Type B pancreatic cell (in vitro differentiated cells): Measurements from ENCODE around the gene DAPP1. TPM values are rescaled to one million over a fixed set of nuclear protein-coding genes. Genes with fewer than 3 reads are reported as not detected.

Experiments
- DNase-seq: peaks from one replicate; pipeline ENCODE4 v3.0.0; 2021; ENCODE audit warnings: mixed read lengths; ENCODE audit not compliant: unreplicated experiment; ENCODE audit errors: extremely low spot score
- H3K27ac Mint-ChIP-seq: 2 replicates; pipeline ENCODE4 v1.8.0; 2021; ENCODE audit warnings: mild to moderate bottlenecking, mixed read lengths
- H3K27me3 Mint-ChIP-seq: 2 replicates; pipeline ENCODE4 v1.8.0; 2021; ENCODE audit warnings: mixed read lengths
- H3K36me3 Mint-ChIP-seq: 2 replicates; pipeline ENCODE4 v1.8.0; 2021; ENCODE audit warnings: mixed read lengths
- H3K4me1 Mint-ChIP-seq: one replicate; pipeline ENCODE4 v1.8.0; 2021; ENCODE audit warnings: mixed read lengths; ENCODE audit not compliant: unreplicated experiment
- H3K4me3 Mint-ChIP-seq: 2 replicates; pipeline ENCODE4 v1.8.0; 2021; ENCODE audit warnings: mild to moderate bottlenecking, mixed read lengths
- H3K9me3 Mint-ChIP-seq: 2 replicates; pipeline ENCODE4 v1.8.0; 2021; ENCODE audit warnings: mixed read lengths
- total RNA-seq: library from RNA; stranded (reverse); gene quantifications from 2 replicates; pipeline ENCODE4 v1.2.1, GENCODE V29; 2021; ENCODE audit warnings: low replicate concordance
- TF ChIP-seq, protein P1 (sequence below): fragments of 200-600 bp; sonication (generic); conservative IDR thresholded peaks from 2 replicates; pipeline ENCODE4 v1.5.0; 2021; ENCODE audit warnings: antibody characterized with exemption, mild to moderate bottlenecking

The DAPP1 gene
- total RNA-seq, 1 donor from 2014 or later, result 10.6 TPM

DNA sequence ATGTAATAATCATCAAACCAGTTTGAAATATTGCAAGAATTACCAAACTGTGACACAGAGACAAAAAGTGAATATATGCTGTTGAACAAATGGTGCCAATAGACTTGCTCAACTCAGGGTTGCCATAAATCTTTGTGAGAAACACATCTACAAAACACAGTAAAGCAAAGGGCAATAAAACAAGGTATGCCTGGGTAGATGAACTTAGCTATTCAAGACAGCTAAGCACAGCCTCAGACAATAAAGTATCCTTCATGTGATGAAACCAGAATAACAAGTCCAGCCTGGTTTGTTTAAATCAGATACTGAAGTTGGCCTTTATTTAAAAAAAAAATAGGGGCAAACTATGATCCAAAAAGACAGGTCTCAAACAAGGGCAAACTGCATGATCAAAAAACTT lies 58.4 kb downstream of the DAPP1 start:
- peak overlapping the region; percentile 44 for H3K4me3 Mint-ChIP-seq
- peak overlapping the region; percentile 51 for H3K27ac Mint-ChIP-seq
- no peak for DNase-seq
- H3K4me1 Mint-ChIP-seq, result peaks cover 6% of the 10 kb centered on the region
- no peaks in the 10 kb centered on the region for H3K27me3 Mint-ChIP-seq
- no peaks in the 10 kb centered on the region for H3K9me3 Mint-ChIP-seq
- H3K36me3 Mint-ChIP-seq, result peaks cover 8% of the 10 kb centered on the region
- TF ChIP-seq, protein P1, sequence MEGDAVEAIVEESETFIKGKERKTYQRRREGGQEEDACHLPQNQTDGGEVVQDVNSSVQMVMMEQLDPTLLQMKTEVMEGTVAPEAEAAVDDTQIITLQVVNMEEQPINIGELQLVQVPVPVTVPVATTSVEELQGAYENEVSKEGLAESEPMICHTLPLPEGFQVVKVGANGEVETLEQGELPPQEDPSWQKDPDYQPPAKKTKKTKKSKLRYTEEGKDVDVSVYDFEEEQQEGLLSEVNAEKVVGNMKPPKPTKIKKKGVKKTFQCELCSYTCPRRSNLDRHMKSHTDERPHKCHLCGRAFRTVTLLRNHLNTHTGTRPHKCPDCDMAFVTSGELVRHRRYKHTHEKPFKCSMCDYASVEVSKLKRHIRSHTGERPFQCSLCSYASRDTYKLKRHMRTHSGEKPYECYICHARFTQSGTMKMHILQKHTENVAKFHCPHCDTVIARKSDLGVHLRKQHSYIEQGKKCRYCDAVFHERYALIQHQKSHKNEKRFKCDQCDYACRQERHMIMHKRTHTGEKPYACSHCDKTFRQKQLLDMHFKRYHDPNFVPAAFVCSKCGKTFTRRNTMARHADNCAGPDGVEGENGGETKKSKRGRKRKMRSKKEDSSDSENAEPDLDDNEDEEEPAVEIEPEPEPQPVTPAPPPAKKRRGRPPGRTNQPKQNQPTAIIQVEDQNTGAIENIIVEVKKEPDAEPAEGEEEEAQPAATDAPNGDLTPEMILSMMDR, result no peak

DNA sequence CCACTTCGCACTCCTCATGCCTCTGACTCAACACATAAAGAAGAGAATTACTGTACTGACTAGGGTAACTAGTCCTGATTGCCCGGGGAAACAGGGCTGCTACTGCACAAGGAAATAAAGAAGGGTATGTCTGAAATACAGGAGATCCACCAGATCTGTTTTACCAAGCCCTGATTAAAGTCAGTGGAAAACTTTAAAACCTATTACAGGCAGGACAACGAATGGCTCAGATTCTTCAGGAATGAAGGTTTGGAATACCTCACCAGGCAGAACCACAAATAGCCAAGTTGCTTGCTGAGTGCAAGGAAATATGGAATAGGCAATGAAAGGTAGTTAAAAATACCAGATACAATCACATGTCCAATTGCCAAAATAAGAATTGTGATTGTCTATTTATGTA lies 60.3 kb downstream of the DAPP1 start:
- no peaks in the 10 kb centered on the region for H3K27me3 Mint-ChIP-seq
- no peak overlapping the region for H3K4me3 Mint-ChIP-seq
- no peak overlapping the region for H3K27ac Mint-ChIP-seq
- TF ChIP-seq, protein P1, result no peak
- peaks cover 6% of the 10 kb centered on the region for H3K4me1 Mint-ChIP-seq
- peaks cover 14% of the 10 kb centered on the region for H3K36me3 Mint-ChIP-seq
- H3K9me3 Mint-ChIP-seq, result no peaks in the 10 kb centered on the region
- DNase-seq, result no peak

GRCh38 chr4:99878604-99879003 lies 62.0 kb downstream of the DAPP1 start:
- Mint-ChIP-seq H3K9me3 (no peaks in the 10 kb centered on the region), H3K27me3 (no peaks in the 10 kb centered on the region), H3K27ac (no peak overlapping the region), H3K36me3 (peaks cover 14% of the 10 kb centered on the region), H3K4me3 (no peak overlapping the region), H3K4me1 (peaks cover 6% of the 10 kb centered on the region)
- DNase-seq, result no peak
- TF ChIP-seq, protein P1, result no peak

- H3K36me3 Mint-ChIP-seq, result peaks cover 14% of the 10 kb centered on the region
- no peak for DNase-seq
- TF ChIP-seq, protein P1, result no peak
- no peak overlapping the region for H3K27ac Mint-ChIP-seq
- no peak overlapping the region for H3K4me3 Mint-ChIP-seq
- H3K9me3 Mint-ChIP-seq, result no peaks in the 10 kb centered on the region
- H3K4me1 Mint-ChIP-seq, result peaks cover 6% of the 10 kb centered on the region
- H3K27me3 Mint-ChIP-seq, result no peaks in the 10 kb centered on the region
Observed at GRCh38 chr4:99879458-99879857, 62.8 kb downstream of the DAPP1 start.

DNA sequence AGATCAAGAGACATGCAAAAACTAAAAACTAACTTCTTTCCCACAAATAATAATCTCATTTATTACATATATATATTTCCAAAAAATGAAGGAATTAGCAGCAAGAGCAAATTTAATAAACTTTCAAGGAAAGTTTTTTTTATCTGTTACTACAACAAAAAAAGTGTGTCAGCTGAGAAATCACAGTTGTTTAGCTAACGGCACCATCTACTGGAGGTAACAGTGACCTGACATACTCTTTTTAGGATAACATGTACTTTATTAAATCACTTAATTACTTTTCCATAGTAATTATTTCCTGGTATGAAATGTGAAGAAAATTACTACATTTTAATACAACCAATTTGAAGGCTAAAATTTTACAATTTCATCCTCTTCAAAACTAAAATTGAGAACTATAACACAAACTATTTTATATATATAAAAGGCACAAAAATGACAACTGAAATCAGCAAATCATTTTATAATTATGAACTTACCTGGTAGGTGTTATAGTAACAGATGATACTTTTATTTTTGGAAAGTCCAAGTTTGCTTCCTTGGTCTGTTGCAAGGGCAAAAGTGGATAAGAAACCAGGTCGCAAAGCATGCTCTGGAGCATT lies 68.5 kb downstream of the DAPP1 start:
- H3K27me3 Mint-ChIP-seq, result no peaks in the 10 kb centered on the region
- TF ChIP-seq, protein P1, result peak; percentile 78
- peaks cover 5% of the 10 kb centered on the region for H3K36me3 Mint-ChIP-seq
- H3K9me3 Mint-ChIP-seq, result no peaks in the 10 kb centered on the region
- no peak for DNase-seq
- no peak overlapping the region for H3K4me3 Mint-ChIP-seq
- H3K27ac Mint-ChIP-seq, result no peak overlapping the region
- no peaks in the 10 kb centered on the region for H3K4me1 Mint-ChIP-seq

DNA sequence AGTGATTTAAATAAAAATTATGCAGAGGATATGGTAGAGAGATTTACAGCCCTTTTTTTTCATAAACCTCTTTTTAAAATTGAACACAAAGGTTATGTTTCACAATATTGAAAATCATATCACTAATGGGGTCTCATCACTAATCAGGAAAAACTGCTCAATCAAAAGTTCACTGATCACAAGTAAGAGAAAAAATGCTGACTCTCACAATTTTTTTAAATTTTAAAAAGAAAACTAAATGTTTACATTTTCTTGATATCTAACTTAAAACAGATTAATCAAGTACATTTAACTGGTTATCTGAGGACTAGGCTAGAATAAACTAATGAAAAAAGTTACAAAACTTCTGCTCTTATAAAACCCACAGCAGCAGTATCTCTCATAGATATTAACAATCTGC lies 69.1 kb downstream of the DAPP1 start:
- TF ChIP-seq, protein P1, result no peak
- no peaks in the 10 kb centered on the region for H3K27me3 Mint-ChIP-seq
- H3K4me3 Mint-ChIP-seq, result no peak overlapping the region
- H3K9me3 Mint-ChIP-seq, result no peaks in the 10 kb centered on the region
- H3K27ac Mint-ChIP-seq, result no peak overlapping the region
- H3K4me1 Mint-ChIP-seq, result peaks cover under 1% of the 10 kb centered on the region
- DNase-seq, result no peak
- H3K36me3 Mint-ChIP-seq, result peaks cover 4% of the 10 kb centered on the region
